NCI-H748 (cell line): ENCODE results near the gene FCGBP.
A peak's percentile ranks its signal among the peaks of the same experiment; 100 is the strongest.
"Not testable (repeated sequence)": the region's sequence is repeated elsewhere in the genome, so short reads cannot be mapped to it uniquely, and the experiment has no call there.

Source experiments
- DNase-seq: peaks from one replicate; lab custom pipeline; 2025; ENCODE audit not compliant: unreplicated experiment; lab: John Stamatoyannopoulos, UW

FCGBP gene

DNA sequence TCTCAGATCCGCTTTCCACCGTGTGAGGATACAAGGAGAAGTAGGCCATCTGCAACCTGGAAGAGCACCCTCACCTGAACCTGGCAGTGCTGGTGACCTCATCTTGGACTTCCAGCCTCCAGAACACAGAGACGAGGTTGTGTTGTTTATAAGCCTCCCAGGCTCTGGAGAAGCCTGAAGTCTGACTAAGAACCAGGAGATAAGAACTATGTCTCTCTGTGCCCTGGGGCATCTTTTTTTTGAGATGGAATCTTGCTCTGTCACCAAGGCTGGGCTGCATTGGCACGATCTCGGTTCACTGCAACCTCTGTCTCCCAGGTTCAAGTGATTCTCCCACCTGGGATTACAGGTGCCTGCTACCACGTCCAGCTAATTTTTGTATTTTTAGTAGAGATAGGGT is 14.5 kb downstream of the FCGBP start:
- no peak for DNase-seq

DNA sequence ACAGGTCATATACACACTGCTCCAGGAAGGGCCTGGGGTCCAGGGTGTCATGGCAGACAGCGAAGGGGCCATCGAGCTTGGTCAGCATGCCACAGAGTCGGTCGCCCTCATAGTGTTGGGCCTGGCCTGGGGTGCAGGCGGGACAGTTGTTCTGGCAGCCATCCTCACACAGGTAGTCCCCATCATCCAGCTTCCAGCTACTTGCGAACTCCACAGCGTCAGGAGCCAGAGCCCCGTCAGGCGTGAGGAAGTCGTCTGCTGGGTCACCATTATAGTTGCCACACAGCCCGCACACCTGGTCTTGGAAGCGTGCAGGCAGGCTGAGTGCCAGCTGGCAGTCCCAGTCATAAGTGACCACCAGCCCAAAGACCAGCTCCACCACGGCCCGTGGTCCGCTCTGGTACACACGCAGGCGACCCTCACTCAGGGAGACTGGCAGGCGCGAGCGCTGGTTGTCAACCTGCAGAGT is 16.2 kb downstream of the FCGBP start:
- DNase-seq: no peak

DNA sequence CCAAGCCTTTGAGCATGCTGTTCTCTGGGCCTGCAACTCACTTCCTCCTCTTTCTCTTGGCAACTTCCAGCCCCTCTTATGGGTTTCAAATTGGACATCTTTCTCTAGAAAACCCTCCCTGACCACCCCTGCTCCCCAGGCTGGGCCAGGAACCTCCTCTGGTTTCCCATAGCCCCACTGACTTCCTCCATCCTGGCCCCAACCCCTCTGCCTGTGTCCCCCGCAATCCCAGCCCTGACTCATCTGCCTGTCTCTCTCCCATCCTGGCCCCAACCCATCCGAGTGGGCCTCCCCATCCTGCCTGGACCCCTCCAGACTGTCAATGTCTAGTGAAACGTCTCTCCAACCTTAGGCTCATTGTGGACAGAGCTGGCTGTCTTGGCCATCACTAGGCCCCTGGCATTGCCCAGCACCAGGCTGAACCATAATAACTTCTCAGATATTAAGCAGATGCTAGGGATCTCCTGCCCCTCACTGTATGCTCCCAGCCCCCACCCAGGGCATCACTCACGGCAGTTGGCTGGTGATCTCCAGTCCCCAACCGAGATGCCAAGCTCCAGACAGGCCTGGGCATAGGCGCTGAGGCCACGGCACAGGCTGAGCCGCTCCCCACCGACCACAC is 16.8 kb downstream of the FCGBP start:
- DNase-seq: no peak

DNA sequence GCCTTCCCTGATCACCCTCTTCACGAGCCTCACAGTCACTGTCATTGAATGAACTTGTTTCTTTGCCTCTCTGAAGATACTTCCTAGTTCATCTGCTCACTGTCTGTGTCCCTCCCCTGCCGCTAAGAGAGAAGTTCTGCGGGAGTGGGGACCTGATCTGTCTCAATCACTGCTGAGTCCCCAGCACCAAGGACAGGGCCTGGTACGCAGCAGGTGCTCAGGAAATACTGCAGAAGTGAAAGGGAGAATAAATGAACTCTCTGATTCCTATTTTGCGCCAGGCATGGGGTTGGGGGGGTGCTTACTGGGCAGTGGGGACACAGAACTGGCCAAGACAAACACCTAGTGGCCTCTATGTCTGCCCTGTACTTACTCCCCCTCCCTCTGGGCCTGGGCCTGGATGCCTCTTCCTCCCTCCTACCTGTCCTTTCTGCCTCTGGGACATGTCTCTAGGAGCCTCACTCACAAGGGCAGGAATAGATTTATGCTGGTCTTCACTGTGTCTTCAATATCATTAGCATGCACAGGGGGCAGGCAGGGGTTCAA is 17.5 kb downstream of the FCGBP start:
- DNase-seq: no peak

- DNase-seq: no peak
Observed at GRCh38 chr19:39916236-39916635, 18.2 kb downstream of the FCGBP start.

DNA sequence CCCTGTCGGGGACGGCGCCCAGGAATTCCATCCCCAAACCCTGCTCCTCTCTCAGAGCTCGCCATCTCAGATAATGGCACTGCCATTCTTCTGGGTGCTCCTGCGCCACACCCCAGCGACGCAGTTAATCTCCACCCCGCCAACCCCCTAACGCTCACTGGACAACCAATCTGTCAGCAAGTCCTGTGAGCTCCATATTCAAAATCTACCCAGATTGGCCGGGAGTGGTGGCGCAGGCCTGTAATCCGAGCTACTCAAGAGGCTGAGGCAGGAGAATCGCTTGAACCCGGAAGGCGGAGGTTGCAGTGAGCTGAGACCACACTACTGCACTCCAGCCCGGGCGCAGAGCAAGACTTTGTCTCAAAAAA is 18.6 kb downstream of the FCGBP start:
- DNase-seq: no peak

- no peak for DNase-seq
Observed at GRCh38 chr19:39915101-39915847, 19.2 kb downstream of the FCGBP start.

- no peak for DNase-seq
Observed at GRCh38 chr19:39913682-39914333, 20.6 kb downstream of the FCGBP start.

- no peak for DNase-seq
Observed at GRCh38 chr19:39908803-39909202, 25.6 kb downstream of the FCGBP start.

- no peak for DNase-seq
Observed at GRCh38 chr19:39906820-39907611, 27.4 kb downstream of the FCGBP start.

DNA sequence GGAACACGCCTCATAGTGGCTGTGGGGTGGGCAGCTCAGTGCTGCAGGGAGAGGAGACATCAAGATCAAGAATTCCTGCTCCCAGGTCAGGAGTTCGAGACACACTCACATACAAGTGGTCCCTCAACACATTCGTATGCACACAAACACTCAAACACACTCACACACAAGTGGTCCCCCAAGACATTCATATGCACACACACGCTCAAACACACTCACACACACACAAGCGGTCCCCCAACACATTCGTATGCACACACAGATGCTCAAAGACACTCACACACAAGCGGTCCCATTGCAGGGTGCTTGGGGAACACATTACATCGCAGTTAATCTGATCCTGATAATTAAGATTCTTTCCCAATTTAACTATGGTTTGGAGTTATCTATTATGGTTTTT is 28.2 kb downstream of the FCGBP start:
- no peak for DNase-seq

GRCh38 chr19:39903486-39904091 is 30.8 kb downstream of the FCGBP start:
- not testable (repeated sequence) for DNase-seq

DNA sequence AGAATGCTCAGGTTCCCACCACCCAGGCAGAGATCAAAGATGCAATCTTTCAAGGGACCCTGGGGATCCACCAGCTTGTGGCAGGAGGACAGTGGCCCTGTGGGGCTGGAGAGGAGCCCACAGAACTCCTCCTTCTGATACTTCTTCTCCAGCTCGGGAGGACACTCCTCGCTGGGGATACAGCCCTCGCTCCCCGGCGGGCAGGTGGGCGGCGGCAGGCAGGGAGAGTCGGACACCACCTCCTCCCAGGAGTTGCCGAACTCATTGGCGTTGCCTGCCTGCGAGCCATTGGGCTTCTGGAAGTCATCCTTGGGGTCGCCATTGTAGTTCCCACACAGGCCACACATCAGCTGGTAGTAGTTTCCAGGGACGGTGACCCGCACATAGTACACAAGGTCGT is 32.1 kb downstream of the FCGBP start:
- not testable (repeated sequence) for DNase-seq

GRCh38 chr19:39901681-39902080 is 32.8 kb downstream of the FCGBP start:
- DNase-seq: not testable (repeated sequence)

- DNase-seq: not testable (repeated sequence)
Observed at GRCh38 chr19:39898858-39899257, 35.6 kb downstream of the FCGBP start.

- peak; percentile 46 for DNase-seq
Observed at GRCh38 chr19:39897511-39898245, 36.8 kb downstream of the FCGBP start.

GRCh38 chr19:39895096-39895495 is 39.3 kb downstream of the FCGBP start:
- DNase-seq: not testable (repeated sequence)

DNA sequence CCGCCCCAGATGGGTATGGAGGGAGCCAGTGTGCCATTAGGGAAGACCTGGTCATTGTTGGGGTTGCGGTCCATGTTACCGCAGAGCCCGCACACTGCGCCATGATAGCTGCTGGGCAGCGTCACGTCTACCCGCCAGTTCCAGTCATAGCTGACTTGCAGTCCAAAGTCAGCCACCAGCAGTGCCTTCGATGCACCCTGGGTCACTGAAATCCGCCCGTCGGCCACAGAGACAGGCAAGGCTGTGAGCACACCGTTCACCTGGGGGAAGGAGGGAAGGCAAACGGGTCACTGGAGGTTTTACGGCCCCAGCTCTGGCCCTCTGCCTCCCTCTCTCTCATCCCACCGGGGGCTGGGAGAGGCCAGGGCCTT is 40.2 kb downstream of the FCGBP start:
- DNase-seq: not testable (repeated sequence)

DNA sequence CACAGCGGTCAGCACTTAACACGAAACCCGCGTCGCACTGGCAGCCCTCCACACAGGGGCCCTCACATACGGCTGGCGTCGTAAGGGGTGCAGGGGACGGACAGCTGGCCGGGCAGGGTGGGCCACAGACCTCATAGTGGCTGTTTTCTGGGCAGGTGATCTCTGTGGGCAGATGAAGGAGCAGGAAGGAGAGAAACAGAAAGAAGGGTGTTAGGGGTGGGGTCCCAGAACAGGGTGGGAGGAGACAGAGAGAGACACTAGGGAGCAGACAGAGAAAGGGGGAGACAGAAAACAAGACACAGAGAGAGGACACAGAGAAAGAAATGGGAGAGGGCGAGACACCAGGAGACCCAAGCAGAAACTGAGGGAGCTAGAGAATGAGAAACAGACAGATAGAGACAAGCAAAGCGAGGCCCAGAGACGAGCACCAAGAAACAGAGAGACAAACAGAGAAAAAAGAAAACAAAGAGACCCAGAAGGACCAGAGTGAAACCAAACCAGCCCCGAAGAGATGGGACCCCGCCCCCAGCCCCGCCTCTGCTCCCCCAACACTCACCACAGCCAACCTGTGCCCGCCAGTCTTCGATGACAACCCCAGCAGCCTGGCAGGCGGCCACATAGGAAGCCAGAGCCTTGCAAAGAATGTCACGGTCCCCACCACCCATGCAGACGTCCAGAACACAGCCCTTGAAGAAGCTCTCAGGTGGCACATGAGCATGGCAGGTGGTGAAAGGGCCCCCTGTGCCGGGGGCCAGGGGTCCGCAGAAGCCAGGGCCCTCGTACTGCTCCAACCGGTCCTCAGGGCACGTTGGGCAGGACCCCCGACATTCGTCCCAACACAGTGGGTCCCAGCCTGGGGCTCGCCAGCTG is 40.8 kb downstream of the FCGBP start:
- DNase-seq: not testable (repeated sequence)
